IPS DF 19.7 (cell line): ENCODE measurements around the gene EPG5.
A peak's percentile ranks its signal among the peaks of the same experiment; 100 is the strongest.
"Not testable (repeated sequence)": the region's sequence is repeated elsewhere in the genome, so short reads cannot be mapped to it uniquely, and the experiment has no call there.

Experiments used
- DNase-seq: peaks from one replicate; pipeline ENCODE4 v3.0.0-alpha.2; 2013; ENCODE audit warnings: low read depth, low spot score

The EPG5 gene

DNA sequence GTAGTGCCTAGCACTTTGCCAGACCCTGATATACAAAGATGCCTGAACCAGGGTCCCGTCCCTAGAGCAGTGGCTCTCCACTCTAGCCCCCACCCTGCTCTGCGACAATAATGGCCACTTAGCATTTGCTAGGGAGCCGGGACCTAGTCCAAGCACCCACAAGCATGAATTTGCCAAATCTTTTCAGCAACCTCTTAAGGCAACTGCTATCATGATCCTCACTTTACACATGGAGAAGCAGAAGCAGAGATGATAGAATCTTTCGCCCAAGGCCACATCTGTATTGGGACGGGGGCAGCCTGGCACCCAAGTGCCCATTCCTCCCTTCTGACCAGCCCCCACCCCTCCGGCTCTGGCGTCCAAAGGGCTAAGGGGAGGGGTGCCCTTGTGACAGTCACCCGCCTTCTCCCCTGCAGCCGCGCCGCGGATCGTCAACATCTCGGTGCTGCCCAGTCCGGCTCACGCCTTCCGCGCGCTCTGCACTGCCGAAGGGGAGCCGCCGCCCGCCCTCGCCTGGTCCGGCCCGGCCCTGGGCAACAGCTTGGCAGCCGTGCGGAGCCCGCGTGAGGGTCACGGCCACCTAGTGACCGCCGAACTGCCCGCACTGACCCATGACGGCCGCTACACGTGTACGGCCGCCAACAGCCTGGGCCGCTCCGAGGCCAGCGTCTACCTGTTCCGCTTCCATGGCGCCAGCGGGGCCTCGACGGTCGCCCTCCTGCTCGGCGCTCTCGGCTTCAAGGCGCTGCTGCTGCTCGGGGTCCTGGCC is 128.6 kb downstream of the EPG5 start:
- no peak for DNase-seq

DNA sequence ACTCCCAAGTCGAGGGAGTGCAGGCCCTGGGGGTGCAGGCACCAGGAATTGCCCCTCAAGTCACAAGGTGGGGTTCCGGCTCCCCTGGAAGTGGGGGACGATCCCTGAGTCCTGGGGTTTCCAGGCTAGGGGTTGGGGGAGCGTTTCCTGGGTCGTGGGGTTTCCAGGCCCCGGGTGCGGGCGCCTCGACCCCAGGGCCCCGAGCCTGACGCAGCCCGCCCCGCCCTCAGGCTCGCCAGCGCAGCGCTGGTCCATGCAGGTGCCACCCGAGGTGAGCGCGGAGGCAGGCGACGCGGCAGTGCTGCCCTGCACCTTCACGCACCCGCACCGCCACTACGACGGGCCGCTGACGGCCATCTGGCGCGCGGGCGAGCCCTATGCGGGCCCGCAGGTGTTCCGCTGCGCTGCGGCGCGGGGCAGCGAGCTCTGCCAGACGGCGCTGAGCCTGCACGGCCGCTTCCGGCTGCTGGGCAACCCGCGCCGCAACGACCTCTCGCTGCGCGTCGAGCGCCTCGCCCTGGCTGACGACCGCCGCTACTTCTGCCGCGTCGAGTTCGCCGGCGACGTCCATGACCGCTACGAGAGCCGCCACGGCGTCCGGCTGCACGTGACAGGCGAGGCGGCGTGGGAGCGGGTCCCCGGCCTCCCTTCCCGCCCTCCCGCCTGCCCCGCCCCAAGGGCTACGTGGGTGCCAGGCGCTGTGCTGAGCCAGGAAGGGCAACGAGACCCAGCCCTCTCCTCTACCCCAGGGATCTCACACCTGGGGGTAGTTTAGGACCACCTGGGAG is 129.7 kb downstream of the EPG5 start:
- peak; percentile 23 for DNase-seq

DNA sequence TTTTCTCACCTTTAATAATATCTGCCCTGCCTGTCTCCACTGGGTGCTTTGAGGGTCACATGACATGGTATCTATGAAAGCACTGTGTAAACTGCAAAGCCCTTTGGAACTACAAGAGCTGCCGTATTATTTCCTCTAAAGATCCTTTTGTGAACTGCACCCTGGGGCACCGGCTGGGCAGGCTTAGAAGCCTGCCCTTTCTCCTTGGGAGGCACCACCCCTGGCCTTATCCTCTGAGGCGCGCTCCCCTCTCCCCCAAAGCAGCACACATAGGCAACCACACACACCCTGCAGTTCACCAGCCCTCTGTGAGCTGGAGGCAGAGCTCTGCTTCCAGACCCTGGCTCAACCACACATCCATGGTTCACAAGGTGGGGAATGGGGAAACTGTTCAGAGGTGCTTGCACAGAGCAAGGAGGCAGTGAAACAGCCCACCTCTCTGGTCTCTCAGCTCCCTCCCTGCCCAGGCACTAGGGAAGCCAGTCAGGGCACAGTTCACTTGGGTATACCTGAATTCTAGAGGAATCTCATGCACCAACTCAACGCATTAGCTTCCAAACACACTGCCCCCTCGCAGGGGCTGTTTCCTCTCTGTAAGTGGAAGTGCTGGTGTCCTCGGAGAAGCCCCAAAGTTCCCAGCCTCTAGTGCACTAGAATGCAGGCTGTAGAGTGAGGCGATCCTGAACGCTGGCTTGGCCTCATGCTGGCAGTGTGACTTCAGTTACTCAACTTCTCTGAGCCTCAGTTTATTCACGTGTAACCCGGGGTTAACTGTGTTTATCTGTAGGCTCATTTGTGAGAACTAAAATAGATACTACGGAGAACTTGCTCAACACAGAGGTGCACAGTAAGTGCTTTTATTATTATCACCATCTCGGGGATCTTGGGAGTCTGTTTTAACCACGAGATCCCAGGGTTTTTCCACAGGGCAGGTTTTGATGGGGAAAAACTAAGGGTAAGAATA is 130.6 kb downstream of the EPG5 start:
- DNase-seq, result no peak

DNA sequence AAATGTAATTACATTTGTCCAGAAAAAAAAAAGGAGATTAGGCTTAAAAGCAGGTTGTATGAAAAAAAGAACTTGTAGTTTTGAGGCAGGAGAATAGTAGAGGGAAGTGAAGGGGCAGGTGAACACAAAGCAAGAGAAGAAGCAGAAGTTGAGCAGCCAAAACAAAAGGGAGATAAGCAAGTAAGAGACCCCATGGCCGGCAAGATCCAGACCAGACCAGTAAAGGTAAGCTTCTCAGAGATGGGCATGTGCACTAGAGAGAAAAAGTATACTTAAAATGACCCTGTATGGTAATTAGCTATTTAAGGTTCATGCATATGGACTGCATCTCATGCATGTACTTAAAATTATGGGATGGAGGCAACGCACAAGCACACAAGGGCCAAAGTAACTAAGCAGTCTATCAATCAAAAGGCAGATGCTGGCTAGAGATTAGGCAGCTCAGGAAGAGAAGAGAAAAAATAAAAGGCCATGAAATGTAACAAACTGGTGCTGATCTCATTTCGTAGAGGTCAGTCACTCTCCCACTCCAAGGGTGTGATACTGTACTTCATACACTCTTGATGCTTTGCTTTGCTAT is 132.0 kb downstream of the EPG5 start:
- DNase-seq, result no peak

DNA sequence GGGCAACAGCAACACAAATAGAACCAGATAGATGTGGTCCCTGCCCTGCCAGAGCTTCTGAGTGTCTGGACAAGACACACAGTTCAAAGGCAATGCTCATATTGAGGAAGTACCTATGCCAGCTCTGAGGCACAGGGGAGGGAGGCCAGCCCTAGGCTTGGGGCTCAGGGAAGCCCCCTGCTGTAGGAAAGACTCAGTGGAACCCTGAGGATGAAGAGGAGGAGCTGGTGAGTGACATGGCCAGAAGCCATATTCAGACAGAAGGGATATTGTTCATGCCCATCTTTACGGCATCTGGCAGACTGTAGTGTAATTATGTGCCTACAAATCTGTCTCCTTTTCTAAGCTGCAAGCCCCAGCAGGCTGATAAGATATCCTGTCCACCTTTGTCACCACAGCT is 132.8 kb downstream of the EPG5 start:
- no peak for DNase-seq

DNA sequence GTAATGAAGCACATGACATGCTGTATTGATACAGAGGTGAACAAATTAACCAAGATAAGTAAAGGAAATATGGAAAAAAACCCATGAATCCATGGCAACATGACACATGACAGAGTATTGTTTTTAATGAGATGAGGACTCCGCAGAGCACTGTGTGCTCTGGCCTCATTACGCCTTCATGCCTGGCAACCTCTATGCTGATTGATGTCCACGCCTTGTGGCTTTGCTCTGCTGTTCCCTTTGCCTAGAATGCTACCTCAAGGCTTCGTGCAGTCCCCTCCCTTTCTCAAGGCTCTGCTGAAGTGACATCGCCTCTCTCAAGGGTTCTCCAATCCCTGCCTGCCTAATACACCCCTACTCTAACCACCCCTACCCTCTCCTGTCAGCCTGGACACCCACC is 133.3 kb downstream of the EPG5 start:
- no peak for DNase-seq

DNA sequence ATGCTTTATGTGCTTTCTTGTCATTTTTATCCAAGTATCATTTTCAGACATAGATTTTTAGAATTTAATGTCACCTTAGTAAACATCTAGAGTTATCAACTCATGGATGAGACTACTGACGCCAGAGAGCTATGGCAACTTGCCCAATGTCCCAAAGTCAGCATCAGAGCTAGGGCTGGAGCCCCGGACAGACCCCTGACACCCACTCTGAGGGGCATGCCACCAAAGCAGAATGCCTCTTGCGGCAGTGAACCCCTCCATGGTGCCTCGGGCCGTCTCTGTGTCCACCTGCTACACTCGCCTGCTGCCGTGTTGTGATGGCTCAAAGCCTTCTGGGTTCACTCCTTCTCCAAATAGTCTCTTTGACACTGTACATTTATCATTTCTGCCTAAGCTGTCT is 136.2 kb downstream of the EPG5 start:
- DNase-seq, result no peak

DNA sequence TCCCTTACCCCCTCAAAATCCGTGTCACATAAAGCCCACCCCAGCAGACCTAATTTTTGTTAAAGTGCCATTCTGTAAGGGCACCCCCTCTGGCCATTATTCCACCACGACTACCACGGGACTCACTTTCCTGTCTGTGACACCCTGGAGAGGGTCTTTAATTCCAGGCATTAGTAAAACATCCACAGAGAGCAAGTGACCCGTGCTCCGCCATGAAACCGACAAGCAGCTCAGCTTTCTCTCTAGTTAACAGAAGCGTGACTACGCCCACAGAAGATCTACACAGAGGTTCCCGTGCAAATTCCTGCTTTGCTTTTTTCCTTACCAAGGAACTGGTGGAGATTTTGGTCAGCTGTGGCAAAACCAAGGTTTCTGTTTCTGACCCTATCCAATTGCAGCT is 137.3 kb downstream of the EPG5 start:
- no peak for DNase-seq

DNA sequence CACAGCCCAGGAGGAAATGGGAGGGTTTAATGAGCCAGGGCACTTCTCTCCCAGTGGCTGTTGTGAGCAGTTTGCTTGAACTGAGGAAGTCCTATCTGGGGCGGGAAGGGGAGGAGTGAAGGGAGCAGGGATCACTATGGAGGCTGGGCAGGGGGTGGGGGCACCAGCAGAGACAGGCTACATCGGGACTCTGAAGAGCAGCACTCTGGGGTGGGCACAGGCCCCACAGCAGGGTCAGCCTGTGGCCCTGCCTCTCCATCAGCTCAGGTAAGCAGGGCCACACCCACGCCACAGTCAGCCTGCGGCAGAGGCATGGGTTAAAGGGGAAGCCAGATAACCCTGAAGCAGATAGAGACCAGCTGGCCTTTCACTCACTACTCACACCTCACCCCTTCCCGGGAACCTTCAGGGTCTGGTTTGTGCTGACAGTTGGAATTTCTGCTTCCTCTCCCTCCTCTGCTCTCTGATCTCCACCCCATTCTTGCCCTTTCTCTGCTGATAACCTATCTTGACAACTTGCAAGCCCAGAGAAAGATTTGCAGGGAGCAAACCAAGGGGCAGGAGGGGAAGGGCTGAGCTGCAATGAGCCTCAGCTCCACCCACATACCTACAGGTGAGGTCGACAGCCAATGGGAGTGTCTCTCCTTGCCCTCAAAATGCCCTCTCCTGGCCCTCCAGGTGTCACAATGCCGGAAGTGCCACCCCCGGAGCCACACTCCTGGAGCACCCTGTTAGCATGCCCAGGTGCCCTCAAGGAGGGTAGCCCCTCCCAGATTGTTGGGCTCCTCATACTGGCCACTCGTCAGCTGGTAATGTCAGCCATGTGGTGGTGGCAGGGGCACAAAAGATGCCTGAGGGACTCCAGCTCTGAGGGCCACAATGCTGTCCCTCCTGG is 138.0 kb downstream of the EPG5 start:
- DNase-seq, result no peak

DNA sequence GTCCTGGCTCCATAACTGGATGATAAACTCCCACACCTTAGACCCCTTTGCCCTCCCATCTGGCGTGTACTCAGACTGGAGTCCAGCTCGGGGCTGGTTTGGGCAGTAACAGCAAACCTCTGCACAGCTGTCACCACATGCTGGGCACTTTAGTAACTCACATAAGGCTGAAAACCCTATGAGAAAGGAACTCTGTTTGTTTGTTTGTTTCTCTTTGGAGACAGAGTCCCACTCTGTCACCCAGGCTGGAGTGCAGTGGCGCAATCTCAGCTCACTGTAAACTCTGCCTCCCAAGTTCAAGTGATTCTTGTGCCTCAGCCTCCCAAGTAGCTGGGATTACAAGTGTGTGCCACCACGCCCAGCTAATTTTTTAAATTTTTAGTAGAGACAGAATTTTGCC is 140.4 kb downstream of the EPG5 start:
- not testable (repeated sequence) for DNase-seq

DNA sequence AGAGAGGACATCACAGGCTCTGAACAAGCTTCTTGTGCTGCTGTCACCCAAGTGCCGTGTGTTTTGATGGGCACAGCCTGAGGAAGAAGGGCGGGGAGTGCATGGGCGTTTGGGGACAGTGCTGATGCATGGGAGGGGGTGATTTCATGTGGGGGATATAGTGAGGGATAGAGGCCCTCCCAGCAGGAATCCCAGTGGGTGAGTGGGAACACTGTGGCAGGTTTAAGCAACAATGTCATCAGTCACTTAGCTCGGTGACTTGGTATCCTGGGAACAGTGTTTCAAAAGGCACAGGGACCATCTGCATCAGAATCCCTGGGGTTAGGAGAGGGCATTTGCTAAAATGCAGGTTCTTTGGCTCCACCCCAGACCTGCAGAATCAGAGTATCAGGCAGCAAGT is 141.0 kb downstream of the EPG5 start:
- no peak for DNase-seq

DNA sequence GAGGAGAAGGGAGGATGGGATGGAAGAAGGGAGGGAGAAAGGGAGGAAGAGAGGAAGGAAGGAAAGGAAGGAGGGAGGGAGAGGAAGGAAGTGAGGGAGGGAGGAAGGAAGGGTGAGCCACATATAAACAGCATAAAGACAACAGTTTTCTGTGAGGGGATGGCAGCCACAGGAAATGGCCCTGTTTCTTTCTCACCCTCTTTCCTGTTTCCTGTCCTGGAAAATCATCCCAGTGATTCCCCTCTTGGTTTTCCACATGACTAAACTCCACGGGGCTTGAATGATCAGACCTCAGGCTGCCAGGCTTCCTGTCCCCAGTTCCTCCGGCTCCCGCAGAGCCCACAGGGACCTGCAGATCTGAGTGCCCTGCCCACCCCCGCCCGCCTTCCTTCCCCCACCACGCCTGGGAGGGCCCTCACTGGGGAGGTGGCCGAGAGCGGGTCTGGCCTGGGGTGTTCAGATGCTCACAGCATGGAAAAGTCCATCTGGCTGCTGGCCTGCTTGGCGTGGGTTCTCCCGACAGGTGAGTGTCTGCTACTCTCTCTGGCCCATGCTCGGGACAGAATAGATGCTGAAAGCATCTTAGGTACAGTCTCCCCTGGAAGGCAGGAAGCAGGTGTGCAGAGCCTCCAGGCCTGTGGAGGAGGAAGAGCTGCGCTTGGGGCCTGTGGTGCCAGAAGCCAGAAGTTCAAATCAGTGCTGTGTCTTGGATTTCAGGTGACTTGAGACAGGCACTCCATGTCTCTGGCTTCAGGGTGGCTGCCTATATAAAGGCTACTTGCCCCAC is 141.7 kb downstream of the EPG5 start, which contains the start of gene SIGLEC15:
Gene SIGLEC15 (plus strand): TSS at position 418 of the 787 bp plus-strand sequence. CDS start 54 bp downstream, at position 472.
- DNase-seq, result no peak

DNA sequence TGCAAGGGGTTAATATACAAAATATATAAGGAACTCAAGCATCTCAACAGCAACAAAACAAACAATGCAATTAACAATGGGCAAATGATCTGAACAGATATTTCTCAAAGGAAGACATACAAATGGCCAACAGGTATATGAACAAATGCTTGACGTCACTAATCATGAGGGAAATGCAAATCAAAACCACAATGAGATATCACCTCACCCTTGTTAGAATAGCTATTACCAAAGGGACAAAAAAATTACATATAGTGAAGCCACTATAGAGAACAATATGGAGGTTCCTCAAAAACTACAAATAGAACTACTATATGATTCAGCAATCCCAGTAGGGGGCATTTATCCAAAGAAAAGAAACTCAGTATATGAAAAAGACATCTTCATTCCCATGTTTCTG is 145.4 kb downstream of the EPG5 start:
- DNase-seq, result no peak

DNA sequence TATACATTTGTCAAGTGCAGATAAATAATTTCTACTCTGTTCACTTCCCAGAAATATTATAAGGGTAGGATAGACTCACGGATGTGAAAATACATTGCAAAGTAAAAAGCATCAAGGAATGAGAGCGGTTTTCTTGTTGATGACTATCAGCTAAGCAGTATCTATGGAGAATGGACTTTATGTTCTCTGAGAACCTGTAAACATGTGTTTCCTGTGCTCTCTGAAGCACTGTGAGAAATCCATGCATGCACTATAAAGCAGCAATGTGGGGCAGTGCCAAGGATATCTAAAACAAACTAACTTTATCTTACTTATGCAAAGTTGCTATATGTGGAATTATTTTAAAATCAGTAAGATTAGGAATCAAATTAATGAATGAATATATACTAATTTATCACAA is 146.1 kb downstream of the EPG5 start:
- DNase-seq, result no peak

DNA sequence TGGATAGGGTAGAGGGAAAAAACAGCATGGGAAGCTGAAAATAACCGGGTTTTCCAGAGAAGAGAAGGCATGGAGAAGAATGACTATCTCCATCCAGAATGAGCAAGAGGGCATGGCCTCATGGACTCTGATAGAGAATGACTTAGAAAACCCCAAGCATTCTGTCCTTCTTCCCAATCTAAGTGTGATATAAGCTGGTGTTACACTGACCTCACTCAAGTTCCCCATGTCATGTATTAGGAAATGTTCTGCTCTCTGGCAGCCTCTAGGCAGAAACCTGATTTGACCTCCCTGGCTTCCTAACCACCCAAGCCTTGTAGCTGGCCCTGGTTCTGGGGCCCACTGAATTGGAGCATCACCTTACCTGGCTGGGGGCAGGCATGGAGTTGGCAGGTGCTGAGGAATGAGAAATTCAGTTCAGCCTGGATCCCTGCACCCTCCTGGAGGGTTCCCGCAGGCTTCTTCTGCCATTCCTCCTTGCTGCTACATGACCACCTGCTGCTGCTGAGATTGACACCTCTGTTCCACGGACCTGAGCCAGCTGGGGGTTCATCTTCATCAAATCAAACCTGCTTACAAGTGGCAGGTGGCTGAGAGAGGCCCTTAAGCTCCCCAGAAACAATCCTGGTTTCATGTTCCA is 146.9 kb downstream of the EPG5 start:
- no peak for DNase-seq

DNA sequence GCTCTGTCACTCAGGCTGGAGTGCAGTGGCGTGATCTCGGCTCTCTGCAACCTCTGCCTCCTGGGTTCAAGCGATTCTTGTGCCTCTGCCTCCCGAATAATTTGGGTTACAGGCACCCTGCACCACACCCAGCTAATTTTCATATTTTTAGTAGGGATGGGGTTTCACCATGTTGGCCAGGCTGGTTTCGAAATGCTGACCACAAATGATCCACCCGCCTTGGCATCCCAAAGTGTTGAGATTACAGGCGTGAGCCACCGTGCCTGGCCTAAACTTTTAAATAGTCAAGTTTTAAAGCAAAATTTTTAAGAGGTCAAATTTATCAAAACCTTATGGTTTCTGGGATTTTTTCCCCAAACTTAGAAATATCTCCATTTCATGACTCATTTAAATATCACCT is 148.4 kb downstream of the EPG5 start:
- not testable (repeated sequence) for DNase-seq

DNA sequence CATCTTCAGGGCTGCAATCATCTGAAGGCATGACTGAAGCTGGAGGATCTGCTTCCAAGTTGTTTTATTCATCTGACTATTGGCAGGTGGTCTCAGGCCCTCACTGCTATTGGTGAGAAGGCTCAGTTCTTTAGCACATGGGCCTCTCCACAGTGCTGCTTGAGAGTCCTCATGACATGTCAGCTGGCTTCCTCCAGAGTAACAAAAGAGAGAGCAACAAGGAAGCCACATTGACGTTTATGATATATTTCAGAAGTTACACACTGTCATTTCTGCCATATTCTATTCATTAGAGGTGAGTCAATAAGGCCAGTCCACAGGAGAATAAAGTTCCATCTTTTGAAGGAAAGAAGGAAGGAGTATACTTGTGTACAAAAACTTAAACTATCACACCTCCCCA is 149.6 kb downstream of the EPG5 start:
- DNase-seq, result no peak

DNA sequence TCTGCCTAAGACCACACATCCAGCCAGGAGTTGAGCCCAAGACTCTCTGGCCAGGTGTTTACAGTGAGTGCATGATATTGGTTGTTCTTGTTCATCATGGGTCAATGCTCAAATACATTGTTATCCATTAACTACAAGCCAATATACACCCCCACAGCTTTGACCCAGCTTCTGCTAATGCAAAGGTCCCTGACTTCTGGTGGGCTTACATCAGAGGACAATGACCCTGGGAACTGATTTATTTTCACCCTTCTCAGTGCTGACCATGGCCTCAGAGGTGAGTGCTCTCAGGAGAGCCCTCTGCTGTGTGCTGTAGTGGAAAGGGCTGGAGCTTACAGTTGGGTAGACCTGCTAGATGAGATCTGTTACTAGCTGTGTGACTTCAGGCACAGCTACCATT is 152.4 kb downstream of the EPG5 start:
- DNase-seq, result not testable (repeated sequence)

DNA sequence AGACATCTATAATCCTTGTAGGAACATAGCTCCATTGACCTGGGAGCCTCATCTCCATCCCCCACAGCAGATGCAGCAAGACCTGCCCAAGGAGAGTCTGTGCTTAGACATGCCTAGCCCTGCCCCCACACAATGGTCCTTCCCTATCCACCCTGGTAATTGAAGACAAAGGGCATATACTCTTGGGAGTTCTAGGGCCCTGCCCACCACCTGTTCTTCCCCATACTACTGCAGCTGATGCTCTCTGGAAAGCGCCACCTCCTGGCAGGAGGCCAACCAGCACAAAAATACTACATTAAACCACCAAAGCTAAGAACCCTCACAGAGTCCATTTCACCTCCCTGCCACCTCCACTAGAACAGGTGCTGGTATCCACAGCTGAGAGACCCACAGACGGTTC is 160.0 kb downstream of the EPG5 start:
- DNase-seq, result peak; percentile 57
